Inflammatory macrophage treated with lipopolysaccharide for 4 hours (primary cell): ENCODE measurements around the gene PRKCB.
"Not testable (repeated sequence)": the region's sequence is repeated elsewhere in the genome, so short reads cannot be mapped to it uniquely, and the experiment has no call there.

Experiments
- DNase-seq: peaks from one replicate; pipeline ENCODE4 v3.0.0-alpha.2; 2020

Gene PRKCB

GRCh38 chr16:24138575-24138974, 302.8 kb downstream of the PRKCB start:
- DNase-seq: no peak

- DNase-seq: no peak
Observed at GRCh38 chr16:24139282-24139681, 303.5 kb downstream of the PRKCB start.

- DNase-seq: no peak
Observed at GRCh38 chr16:24140730-24141129, 304.9 kb downstream of the PRKCB start.

- DNase-seq: no peak
Observed at GRCh38 chr16:24141466-24141865, 305.7 kb downstream of the PRKCB start.

- DNase-seq: no peak
Observed at GRCh38 chr16:24141917-24142316, 306.1 kb downstream of the PRKCB start.

- no peak for DNase-seq
Observed at GRCh38 chr16:24145927-24146326, 310.1 kb downstream of the PRKCB start.

- DNase-seq: no peak
Observed at GRCh38 chr16:24146518-24146917, 310.7 kb downstream of the PRKCB start.

- DNase-seq: no peak
Observed at GRCh38 chr16:24149102-24149501, 313.3 kb downstream of the PRKCB start.

GRCh38 chr16:24150282-24150681, 314.5 kb downstream of the PRKCB start:
- no peak for DNase-seq

- no peak for DNase-seq
Observed at GRCh38 chr16:24151482-24151939, 315.7 kb downstream of the PRKCB start.

- DNase-seq: not testable (repeated sequence)
Observed at GRCh38 chr16:24152048-24152447, 316.3 kb downstream of the PRKCB start.

GRCh38 chr16:24152826-24153225, 317.0 kb downstream of the PRKCB start:
- no peak for DNase-seq

GRCh38 chr16:24156777-24157176, 321.0 kb downstream of the PRKCB start:
- DNase-seq: no peak

GRCh38 chr16:24163935-24164334, 328.2 kb downstream of the PRKCB start:
- no peak for DNase-seq

- DNase-seq: no peak
Observed at GRCh38 chr16:24164416-24164815, 328.6 kb downstream of the PRKCB start.

- no peak for DNase-seq
Observed at GRCh38 chr16:24165273-24165672, 329.5 kb downstream of the PRKCB start.

GRCh38 chr16:24166661-24167528, 331.1 kb downstream of the PRKCB start:
- no peak for DNase-seq

- no peak for DNase-seq
Observed at GRCh38 chr16:24168856-24169255, 333.1 kb downstream of the PRKCB start.

GRCh38 chr16:24170407-24170806, 334.6 kb downstream of the PRKCB start:
- no peak for DNase-seq

- DNase-seq: no peak
Observed at GRCh38 chr16:24174504-24174903, 338.7 kb downstream of the PRKCB start.

- DNase-seq: no peak
Observed at GRCh38 chr16:24174957-24175356, 339.2 kb downstream of the PRKCB start.

- no peak for DNase-seq
Observed at GRCh38 chr16:24178496-24178895, 342.7 kb downstream of the PRKCB start.

- no peak for DNase-seq
Observed at GRCh38 chr16:24180451-24180850, 344.7 kb downstream of the PRKCB start.

GRCh38 chr16:24188021-24188542, 352.3 kb downstream of the PRKCB start:
- DNase-seq: no peak
